Mesothelial cell of epicardium (in vitro differentiated cells): ENCODE measurements around the gene XKR7. TPM values are rescaled to one million over a fixed set of nuclear protein-coding genes. Genes with fewer than 3 reads are reported as not detected.

ENCODE experiments used
- DNase-seq, 2 experiments: peaks; one replicate each; pipeline ENCODE4 v3.0.0; 2021; ENCODE audit warnings: low spot score in 2 of 2; ENCODE audit not compliant: unreplicated experiment in 2 of 2
- H3K27ac Mint-ChIP-seq: 2 replicates; pipeline ENCODE4 v1.8.0; 2021; ENCODE audit warnings: mixed read lengths
- H3K27me3 Mint-ChIP-seq: 2 replicates; pipeline ENCODE4 v1.8.0; 2021; ENCODE audit warnings: low read depth, mixed read lengths
- H3K36me3 Mint-ChIP-seq: 2 replicates; pipeline ENCODE4 v1.8.0; 2021; ENCODE audit warnings: mixed read lengths
- H3K4me1 Mint-ChIP-seq: 2 replicates; pipeline ENCODE4 v1.8.0; 2021; ENCODE audit warnings: mixed read lengths
- H3K4me3 Mint-ChIP-seq: 2 replicates; pipeline ENCODE4 v1.8.0; 2021; ENCODE audit warnings: mild to moderate bottlenecking, moderate library complexity, mixed read lengths
- H3K9me3 Mint-ChIP-seq: 2 replicates; pipeline ENCODE4 v1.8.0; 2021; ENCODE audit warnings: mixed read lengths
- CTCF ChIP-seq: fragments of 200-600 bp; sonication (generic); IDR thresholded peaks from one replicate; pipeline ENCODE4 v1.5.0; 2021; ENCODE audit warnings: antibody characterized with exemption; ENCODE audit not compliant: unreplicated experiment
- total RNA-seq: library from RNA; stranded (reverse); gene quantifications from 3 replicates; pipeline ENCODE4 v1.2.1, GENCODE V29; 2021

XKR7 gene
- total RNA-seq, 1 donor from 2014 or later = 0.25 TPM

GRCh38 chr20:32003325-32003724, 35.4 kb downstream of the XKR7 start:
- Mint-ChIP-seq H3K27ac (no peak overlapping the region), H3K9me3 (no peaks in the 10 kb centered on the region), H3K27me3 (peaks cover 42% of the 10 kb centered on the region), H3K4me3 (no peak overlapping the region), H3K4me1 (no peaks in the 10 kb centered on the region), H3K36me3 (no peaks in the 10 kb centered on the region)
- TF ChIP-seq CTCF = no peak
- no peak for DNase-seq

DNA sequence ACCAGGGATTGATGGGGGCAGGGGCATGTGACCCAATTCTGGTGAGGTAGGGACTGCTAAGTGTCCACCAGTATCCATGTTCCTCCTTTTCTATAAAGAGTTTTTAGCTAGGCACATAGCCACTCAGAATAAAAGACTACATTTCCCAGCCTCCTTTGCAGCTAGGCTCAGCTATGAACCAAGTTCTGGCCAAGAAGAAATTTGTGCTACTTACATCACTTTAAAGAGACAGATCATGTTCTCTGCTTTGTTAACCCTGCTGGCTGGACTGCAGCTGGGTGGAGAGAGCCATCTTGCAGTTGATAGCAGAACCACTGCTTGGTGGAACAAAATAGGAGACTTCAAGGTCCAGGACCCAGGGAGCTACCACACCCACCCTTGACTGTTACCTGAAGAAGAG, 37.0 kb downstream of the XKR7 start:
- Mint-ChIP-seq H3K4me1 (no peaks in the 10 kb centered on the region), H3K27me3 (peaks cover 37% of the 10 kb centered on the region), H3K4me3 (no peak overlapping the region), H3K36me3 (no peaks in the 10 kb centered on the region), H3K27ac (no peak overlapping the region), H3K9me3 (no peaks in the 10 kb centered on the region)
- DNase-seq = no peak
- no peak for TF ChIP-seq CTCF

- Mint-ChIP-seq H3K4me3 (no peak overlapping the region), H3K36me3 (no peaks in the 10 kb centered on the region), H3K9me3 (no peaks in the 10 kb centered on the region), H3K27ac (no peak overlapping the region), H3K27me3 (peaks cover 32% of the 10 kb centered on the region), H3K4me1 (no peaks in the 10 kb centered on the region)
- TF ChIP-seq CTCF = no peak
- DNase-seq = no peak
These were observed 38.1 kb downstream of the XKR7 start for GRCh38 chr20:32006053-32006452.

- DNase-seq = no peak
- no peaks in the 10 kb centered on the region for H3K9me3 Mint-ChIP-seq
- no peak overlapping the region for H3K4me3 Mint-ChIP-seq
These were observed 39.2 kb downstream of the XKR7 start for GRCh38 chr20:32006841-32007786.

GRCh38 chr20:32007787-32008616, 40.1 kb downstream of the XKR7 start:
- no peak for DNase-seq
- Mint-ChIP-seq H3K9me3 (no peaks in the 10 kb centered on the region), H3K27me3 (peaks cover 37% of the 10 kb centered on the region), H3K4me1 (no peaks in the 10 kb centered on the region), H3K27ac (no peak overlapping the region), H3K36me3 (no peaks in the 10 kb centered on the region), H3K4me3 (no peak overlapping the region)
- no peak for TF ChIP-seq CTCF

More at GRCh38 chr20:32006841-32007786, 39.2 kb downstream of the XKR7 start:
- H3K4me1 Mint-ChIP-seq = no peaks in the 10 kb centered on the region
- TF ChIP-seq CTCF = no peak
- no peaks in the 10 kb centered on the region for H3K36me3 Mint-ChIP-seq
- H3K27ac Mint-ChIP-seq = no peak overlapping the region
- H3K27me3 Mint-ChIP-seq = peaks cover 33% of the 10 kb centered on the region
